Frontal cortex (tissue), 4 donors: Measurements from ENCODE around the gene MAP1A. TPM values are rescaled to one million over a fixed set of nuclear protein-coding genes. Genes with fewer than 3 reads are reported as not detected.

Experiments used
- DNase-seq, 2 donors: peaks; one replicate each; pipeline ENCODE4 v3.0.0; 2012; ENCODE audit warnings: low spot score in 2 of 2
- FAIRE-seq: peaks from 2 replicates; lab custom pipeline; 2012; peaks lifted over from hg19 to GRCh38; lab: Jason Lieb, UNC
- total RNA-seq: library from RNA; depleted of rRNA; stranded (reverse); fragments of >200 nt; gene quantifications from one replicate; pipeline ENCODE4 v1.2.3, GENCODE V29; 2014
- donor health status: control.
- donor health status: control.
- donor health status: control.

MAP1A gene
- total RNA-seq, 1 donor from 2014 or later = 24.5 TPM

GRCh38 chr15:43510200-43511011 lies 7.0 kb upstream of the MAP1A start:
- peak; percentile 34 for FAIRE-seq
- peak; percentile 89 to 93 for DNase-seq

DNA sequence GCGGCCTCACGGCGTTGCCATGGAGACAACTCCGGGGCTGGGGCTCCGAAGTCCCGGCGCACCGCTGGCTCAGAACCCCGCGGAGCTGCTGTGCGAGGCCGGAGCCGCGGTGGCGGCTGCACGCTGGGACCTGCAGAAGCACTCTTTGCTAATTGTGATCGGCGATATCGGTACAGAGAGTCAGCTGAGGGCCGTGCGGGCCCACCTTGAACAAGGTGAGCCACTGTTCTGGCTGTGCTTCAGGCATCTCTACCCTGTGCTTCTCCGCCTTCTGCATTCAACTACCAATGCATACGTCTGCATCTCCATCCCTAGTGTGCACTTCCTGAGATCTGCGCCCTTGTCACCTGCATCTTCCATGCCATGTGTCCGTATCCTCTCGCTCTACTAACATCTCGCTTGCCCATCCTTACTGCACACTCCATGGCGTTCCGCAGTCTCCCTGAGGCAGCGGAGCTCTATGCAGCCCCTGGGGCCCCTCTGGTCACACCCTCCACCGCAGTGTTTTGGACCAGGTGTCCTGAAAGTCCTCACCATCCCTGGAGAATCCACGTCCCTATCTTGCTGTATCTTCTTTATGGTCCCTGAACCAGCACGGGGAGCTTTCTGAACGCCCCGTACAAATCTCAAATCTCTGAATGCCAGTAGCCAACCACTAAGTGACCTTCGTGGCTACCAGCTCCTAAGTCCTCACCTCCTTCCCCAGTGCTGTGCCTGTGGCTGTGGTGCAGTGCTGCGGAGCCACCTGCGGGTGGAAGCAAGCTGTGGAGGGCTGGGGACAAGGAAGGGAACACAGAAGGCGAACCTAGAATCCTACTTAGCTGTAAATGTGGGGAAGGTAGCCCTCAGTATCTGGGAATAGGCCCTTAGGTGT lies 6.2 kb upstream of the MAP1A start:
- FAIRE-seq (no peak), DNase-seq (peak in 1 of 2 donors; percentile 8)

DNA sequence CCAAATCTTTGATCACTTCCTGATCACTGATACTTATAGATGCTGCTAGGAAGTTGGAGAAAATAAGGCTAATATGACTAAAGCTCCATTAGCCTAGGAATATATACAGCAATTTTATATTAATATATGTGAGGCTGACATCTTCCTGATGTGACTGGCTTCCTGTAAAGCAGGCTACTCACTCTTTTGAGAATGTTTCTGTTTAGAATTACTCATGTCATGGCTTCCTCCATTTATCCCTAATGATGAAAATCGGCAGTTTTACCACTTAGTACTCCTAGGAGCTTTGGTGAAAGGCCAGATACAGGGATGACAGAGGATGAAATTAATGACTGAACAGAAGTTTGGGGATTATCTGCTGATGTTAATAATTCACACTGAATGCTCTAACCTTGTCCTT lies 3.9 kb upstream of the MAP1A start:
- DNase-seq = no peak
- no peak for FAIRE-seq

DNA sequence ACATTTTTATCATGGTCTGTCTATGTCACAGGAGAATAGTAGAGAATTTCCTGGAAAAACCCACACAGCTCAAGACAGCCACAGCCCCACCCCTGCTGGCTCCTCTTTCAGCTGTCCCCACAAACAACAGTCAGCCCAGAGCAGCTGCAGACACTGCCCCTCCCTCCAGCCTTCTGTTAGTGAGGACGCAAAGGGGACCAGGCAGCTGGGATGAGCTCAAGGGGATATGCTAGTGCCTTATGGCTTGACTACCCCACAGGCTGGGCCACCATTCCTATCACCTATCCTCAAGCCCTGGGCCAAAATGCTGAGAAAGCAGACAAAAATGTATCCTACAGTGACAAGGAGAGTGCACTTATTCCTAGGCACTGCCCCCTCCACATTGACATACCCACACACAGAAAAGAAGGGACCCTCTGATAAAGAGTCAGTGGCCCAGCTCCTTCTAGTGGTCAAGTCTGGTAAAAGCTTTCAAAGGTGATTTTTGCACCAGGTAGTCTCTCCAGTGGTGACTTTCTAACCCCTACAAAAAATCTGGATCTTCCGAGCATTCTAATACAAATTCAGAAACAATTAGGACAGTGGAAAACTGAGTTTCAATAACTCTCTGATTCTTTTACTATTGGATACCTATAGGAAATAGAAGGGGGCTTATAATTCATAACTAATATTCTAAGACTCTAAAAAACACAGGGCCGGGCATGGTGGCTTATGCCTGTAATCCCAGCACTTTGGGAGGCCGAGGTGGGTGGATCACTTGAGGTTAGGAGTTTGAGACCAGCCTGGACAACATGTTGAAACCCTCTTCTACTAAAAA lies 3.0 kb upstream of the MAP1A start:
- no peak for FAIRE-seq
- DNase-seq = peak in 1 of 2 donors; percentile 62

- DNase-seq (no peak), FAIRE-seq (no peak)
These were observed 1.7 kb upstream of the MAP1A start for GRCh38 chr15:43515741-43516140.

DNA sequence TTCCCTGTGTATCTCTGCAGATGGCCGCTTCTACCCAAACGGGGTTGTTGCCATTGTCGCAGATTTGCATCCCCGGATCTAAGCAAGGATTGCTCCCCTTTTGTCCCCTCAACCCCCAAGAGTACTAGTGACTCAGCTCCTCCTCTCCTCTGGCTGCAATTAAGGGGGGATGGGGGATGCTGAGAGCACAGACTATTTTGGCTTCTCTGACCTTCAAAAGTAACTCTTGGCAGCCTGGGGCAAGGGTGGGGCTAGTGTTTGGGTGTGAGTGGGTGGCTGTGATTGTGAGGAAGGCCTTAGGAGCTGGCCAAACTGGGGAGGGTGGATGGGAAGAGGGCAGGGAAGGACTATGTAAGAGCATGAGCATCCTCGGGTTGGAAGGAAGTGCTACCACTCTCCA lies 1.2 kb upstream of the MAP1A start:
- DNase-seq (no peak), FAIRE-seq (no peak)

- FAIRE-seq (no peak), DNase-seq (no peak)
These were observed 531 bp upstream of the MAP1A start for GRCh38 chr15:43516801-43517353.

GRCh38 chr15:43518197-43518761 lies 871 bp downstream of the MAP1A start:
- FAIRE-seq (no peak), DNase-seq (peak; percentile 56 to 73)

- DNase-seq = peak in 1 of 2 donors; percentile 24
- no peak for FAIRE-seq
These were observed 1.8 kb downstream of the MAP1A start for GRCh38 chr15:43519196-43519595.

- FAIRE-seq (no peak), DNase-seq (no peak)
These were observed 2.7 kb downstream of the MAP1A start for GRCh38 chr15:43520138-43520537.

GRCh38 chr15:43521419-43521818 lies 4.0 kb downstream of the MAP1A start:
- DNase-seq (no peak), FAIRE-seq (no peak)

DNA sequence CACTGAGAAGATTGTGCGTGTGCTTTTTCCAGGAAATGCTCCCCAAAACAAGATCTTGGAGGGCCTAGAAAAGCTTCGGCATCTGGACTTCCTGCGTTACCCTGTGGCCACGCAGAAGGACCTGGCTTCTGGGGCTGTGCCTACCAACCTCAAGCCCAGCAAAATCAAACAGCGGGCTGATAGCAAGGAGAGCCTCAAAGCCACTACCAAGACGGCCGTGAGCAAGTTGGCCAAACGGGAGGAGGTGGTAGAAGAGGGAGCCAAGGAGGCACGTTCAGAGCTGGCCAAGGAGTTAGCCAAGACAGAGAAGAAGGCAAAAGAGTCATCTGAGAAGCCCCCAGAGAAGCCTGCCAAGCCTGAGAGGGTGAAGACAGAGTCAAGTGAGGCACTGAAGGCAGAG lies 4.8 kb downstream of the MAP1A start:
- DNase-seq (no peak), FAIRE-seq (no peak)

GRCh38 chr15:43523646-43524045 lies 6.2 kb downstream of the MAP1A start:
- no peak for DNase-seq
- FAIRE-seq = no peak

- FAIRE-seq (no peak), DNase-seq (no peak)
These were observed 6.9 kb downstream of the MAP1A start for GRCh38 chr15:43524254-43524845.

DNA sequence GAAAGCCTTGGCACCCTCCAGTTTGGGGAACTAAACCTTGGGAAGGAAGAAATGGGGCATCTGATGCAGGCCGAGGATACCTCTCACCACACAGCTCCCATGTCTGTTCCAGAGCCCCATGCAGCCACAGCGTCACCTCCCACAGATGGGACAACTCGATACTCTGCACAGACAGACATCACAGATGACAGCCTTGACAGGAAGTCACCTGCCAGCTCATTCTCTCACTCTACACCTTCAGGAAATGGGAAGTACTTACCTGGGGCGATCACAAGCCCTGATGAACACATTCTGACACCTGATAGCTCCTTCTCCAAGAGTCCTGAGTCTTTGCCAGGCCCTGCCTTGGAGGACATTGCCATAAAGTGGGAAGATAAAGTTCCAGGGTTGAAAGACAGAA lies 7.7 kb downstream of the MAP1A start:
- DNase-seq (no peak), FAIRE-seq (no peak)

DNA sequence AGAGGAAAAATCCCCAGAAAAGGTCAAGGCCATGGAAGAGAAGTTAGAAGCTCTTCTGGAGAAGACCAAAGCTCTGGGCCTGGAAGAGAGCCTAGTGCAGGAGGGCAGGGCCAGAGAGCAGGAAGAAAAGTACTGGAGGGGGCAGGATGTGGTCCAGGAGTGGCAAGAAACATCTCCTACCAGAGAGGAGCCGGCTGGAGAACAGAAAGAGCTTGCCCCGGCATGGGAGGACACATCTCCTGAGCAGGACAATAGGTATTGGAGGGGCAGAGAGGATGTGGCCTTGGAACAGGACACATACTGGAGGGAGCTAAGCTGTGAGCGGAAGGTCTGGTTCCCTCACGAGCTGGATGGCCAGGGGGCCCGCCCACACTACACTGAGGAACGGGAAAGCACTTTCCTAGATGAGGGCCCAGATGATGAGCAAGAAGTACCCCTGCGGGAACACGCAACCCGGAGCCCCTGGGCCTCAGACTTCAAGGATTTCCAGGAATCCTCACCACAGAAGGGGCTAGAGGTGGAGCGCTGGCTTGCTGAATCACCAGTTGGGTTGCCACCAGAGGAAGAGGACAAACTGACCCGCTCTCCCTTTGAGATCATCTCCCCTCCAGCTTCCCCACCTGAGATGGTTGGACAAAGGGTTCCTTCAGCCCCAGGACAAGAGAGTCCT lies 9.0 kb downstream of the MAP1A start:
- DNase-seq = peak in 1 of 2 donors; percentile 6
- no peak for FAIRE-seq

DNA sequence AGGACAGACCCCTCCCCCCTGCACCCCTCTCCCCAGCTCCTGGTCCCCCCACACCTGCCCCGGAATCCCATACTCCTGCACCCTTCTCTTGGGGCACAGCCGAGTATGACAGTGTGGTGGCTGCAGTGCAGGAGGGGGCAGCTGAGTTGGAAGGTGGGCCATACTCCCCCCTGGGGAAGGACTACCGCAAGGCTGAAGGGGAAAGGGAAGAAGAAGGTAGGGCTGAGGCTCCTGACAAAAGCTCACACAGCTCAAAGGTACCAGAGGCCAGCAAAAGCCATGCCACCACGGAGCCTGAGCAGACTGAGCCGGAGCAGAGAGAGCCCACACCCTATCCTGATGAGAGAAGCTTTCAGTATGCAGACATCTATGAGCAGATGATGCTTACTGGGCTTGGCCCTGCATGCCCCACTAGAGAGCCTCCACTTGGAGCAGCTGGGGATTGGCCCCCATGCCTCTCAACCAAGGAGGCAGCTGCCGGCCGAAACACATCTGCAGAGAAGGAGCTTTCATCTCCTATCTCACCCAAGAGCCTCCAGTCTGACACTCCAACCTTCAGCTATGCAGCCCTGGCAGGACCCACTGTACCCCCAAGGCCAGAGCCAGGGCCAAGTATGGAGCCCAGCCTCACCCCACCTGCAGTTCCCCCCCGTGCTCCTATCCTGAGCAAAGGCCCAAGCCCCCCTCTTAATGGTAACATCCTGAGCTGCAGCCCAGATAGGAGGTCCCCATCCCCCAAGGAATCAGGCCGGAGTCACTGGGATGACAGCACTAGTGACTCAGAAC lies 9.8 kb downstream of the MAP1A start:
- DNase-seq (peak in 1 of 2 donors; percentile 13), FAIRE-seq (no peak)
